H1 (cell line): ENCODE data around the gene UGT1A9. TPM values are rescaled to one million over a fixed set of nuclear protein-coding genes. Genes with fewer than 3 reads are reported as not detected.

Source experiments
- ATF2 ChIP-seq: IDR thresholded peaks from 2 replicates; pipeline ENCODE4 v1.6.1; 2012; ENCODE audit warnings: low read length, inconsistent platforms
- BCL11A ChIP-seq, 2 experiments: IDR thresholded peaks; one replicate each; pipeline ENCODE4 v1.6.1; 2011; ENCODE audit warnings: low read depth in 2 of 2, low read length in 2 of 2, mild to moderate bottlenecking in 2 of 2
- CBX8 ChIP-seq: fragments of 300-800, 300-1000 bp; sonication (generic); IDR thresholded peaks from 2 replicates; pipeline ENCODE4 v1.7.1; 2016; ENCODE audit warnings: low read depth, low read length, borderline replicate concordance
- CHD7 ChIP-seq: fragments of 300-600 bp; sonication (generic); IDR thresholded peaks from 2 replicates; pipeline ENCODE4 v1.7.1; 2012; ENCODE audit warnings: low read length, moderate library complexity, mild to moderate bottlenecking, inconsistent platforms; ENCODE audit not compliant: insufficient replicate concordance
- EP300 ChIP-seq, 2 experiments: IDR thresholded peaks; 1 replicate in 1 of 2; 2 replicates in 1 of 2; pipeline ENCODE4 v1.6.1; 2011 to 2012; ENCODE audit warnings: low read depth in 2 of 2, low read length in 2 of 2, mild to moderate bottlenecking in 2 of 2, borderline replicate concordance in 1 of 2, inconsistent platforms in 1 of 2, moderate library complexity in 1 of 2
- KDM4A ChIP-seq: IDR thresholded peaks from one replicate; pipeline ENCODE4 v1.7.1; 2012; ENCODE audit warnings: low read depth, mild to moderate bottlenecking, moderate library complexity, low read length, inconsistent platforms; ENCODE audit not compliant: severe bottlenecking
- NRF1 ChIP-seq: IDR thresholded peaks from 2 replicates; pipeline ENCODE4 v1.6.1; 2011; ENCODE audit warnings: mild to moderate bottlenecking, low read depth, low read length, improper control_type of control experiment
- POLR2A ChIP-seq, 2 experiments: IDR thresholded peaks; 1 replicate in 1 of 2; 2 replicates in 1 of 2; pipeline ENCODE4 v1.6.1; 2011; ENCODE audit warnings: low read depth in 2 of 2, low read length in 2 of 2, mild to moderate bottlenecking in 2 of 2; ENCODE audit errors: control extremely low read depth in 1 of 2
- POLR2AphosphoS5 ChIP-seq: IDR thresholded peaks from 2 replicates; pipeline ENCODE4 v1.6.1; 2011; ENCODE audit warnings: low read depth, low read length
- RAD21 ChIP-seq, 2 experiments: IDR thresholded peaks in 1 of 2; conservative IDR thresholded peaks in 1 of 2; 2 replicates each; pipeline ENCODE4 v1.6.1; 2011; ENCODE audit warnings: low read depth in 2 of 2, low read length in 2 of 2, improper control_type of control experiment in 1 of 2, inconsistent platforms in 1 of 2, mild to moderate bottlenecking in 1 of 2, moderate library complexity in 1 of 2
- polyA plus RNA-seq, 7 experiments: library from polyadenylated mRNA; depleted of rRNA in 3 of 7; stranded (reverse) in 5 of 7; unstranded in 2 of 7; fragments of >200 nt in 5 of 7; fragments of 200-250 nt in 2 of 7; gene quantifications; 1 replicate in 5 of 7; 2 replicates in 1 of 7; 4 replicates in 1 of 7; pipeline versions ENCODE4 v1.2.1 to v1.2.3, GENCODE V29; 2011 to 2013; ENCODE audit warnings: missing spikeins in 2 of 7, mixed read lengths in 2 of 7
- total RNA-seq: library from RNA; stranded (reverse); fragmentation: NEBNext Ultra II Directional; extraction: Animal tissue kit (Norgen Biotek cat#: 25700); gene quantifications from 2 replicates; pipeline ENCODE4 v1.2.1, GENCODE V29; 2021

Gene UGT1A9
- total and polyA plus RNA-seq, 2 of the 8 experiments (the other 6 are each of a cell fraction or from before 2014, with no cell fraction given): not detected

- TF ChIP-seq CHD7 (no peak), BCL11A (IDR thresholded peaks at IDR 0.05; ENCODE audit: low read depth in 2 of 2, low read length in 2 of 2) (no peak), EP300 (IDR thresholded peaks at IDR 0.05; ENCODE audit: borderline replicate concordance in 1 of 2, low read depth in 2 of 2, low read length in 2 of 2) (no peak), CBX8 (no peak), POLR2A (IDR thresholded peaks at IDR 0.05; ENCODE audit: control extremely low read depth in 1 of 2, low read depth in 2 of 2, low read length in 2 of 2) (no peak), KDM4A (no peak), NRF1 (no peak), ATF2 (no peak), POLR2AphosphoS5 (no peak), RAD21 (IDR thresholded peaks at IDR 0.05 in 1 of 2, conservative IDR thresholded peaks at IDR 0.05 in 1 of 2; ENCODE audit: low read depth in 2 of 2, low read length in 2 of 2) (no peak)
These were observed 88.3 kb downstream of the UGT1A9 start, which contains the start of gene UGT1A1 (continued) for GRCh38 chr2:233760043-233760442.
